H1 (cell line): ENCODE measurements around the gene PRSS53. TPM values are rescaled to one million over a fixed set of nuclear protein-coding genes. Genes with fewer than 3 reads are reported as not detected.

Source experiments
- RNF2 ChIP-seq: fragments of 200-900, 300-1000 bp; sonication (generic); IDR thresholded peaks from 2 replicates; pipeline ENCODE4 v1.7.1; 2016; ENCODE audit warnings: borderline replicate concordance, low read depth, mild to moderate bottlenecking, antibody characterized with exemption, low read length; ENCODE audit not compliant: poor library complexity, severe bottlenecking; ENCODE audit errors: missing control alignments
- polyA plus RNA-seq, 7 experiments: library from polyadenylated mRNA; depleted of rRNA in 3 of 7; stranded (reverse) in 5 of 7; unstranded in 2 of 7; fragments of >200 nt in 5 of 7; fragments of 200-250 nt in 2 of 7; gene quantifications; 1 replicate in 5 of 7; 2 replicates in 1 of 7; 4 replicates in 1 of 7; pipeline versions ENCODE4 v1.2.1 to v1.2.3, GENCODE V29; 2011 to 2013; ENCODE audit warnings: missing spikeins in 2 of 7, mixed read lengths in 2 of 7
- total RNA-seq: library from RNA; stranded (reverse); fragmentation: NEBNext Ultra II Directional; extraction: Animal tissue kit (Norgen Biotek cat#: 25700); gene quantifications from 2 replicates; pipeline ENCODE4 v1.2.1, GENCODE V29; 2021

Gene PRSS53
- total and polyA plus RNA-seq, 2 of the 8 experiments (the other 6 are each of a cell fraction or from before 2014, with no cell fraction given) = 1.7 to 2.6 TPM

DNA sequence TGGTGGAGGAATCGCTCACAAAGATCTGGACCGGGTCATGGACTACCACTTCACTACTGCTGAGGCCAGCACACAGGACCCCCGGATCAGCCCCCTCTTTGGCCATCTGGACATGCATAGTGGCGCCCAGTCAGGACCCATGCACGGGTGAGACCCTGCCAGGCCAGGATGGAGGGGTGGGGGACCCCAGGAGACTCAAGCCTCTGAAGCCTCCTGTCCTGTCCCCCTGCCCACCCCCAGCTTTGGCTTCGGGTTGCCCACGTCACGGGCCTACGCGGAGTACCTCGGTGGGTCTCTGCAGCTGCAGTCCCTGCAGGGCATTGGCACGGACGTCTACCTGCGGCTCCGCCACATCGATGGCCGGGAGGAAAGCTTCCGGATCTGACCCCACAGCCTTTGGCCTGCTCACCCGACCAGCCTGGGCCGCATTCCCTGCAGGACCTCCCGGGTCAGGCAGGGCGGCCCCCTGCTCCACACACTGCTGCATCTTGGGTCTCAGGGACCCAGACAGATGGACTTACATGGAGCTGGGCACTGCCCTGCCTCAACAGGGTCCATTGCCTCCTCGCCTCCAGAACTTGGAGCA lies 23.2 kb upstream of the PRSS53 start (continued):
- no peak for TF ChIP-seq RNF2
